CD4-positive, alpha-beta T cell treated with Interleukin-10 for 1 hour (primary cell): ENCODE data around the gene WDPCP.
"Not testable (repeated sequence)": the region's sequence is repeated elsewhere in the genome, so short reads cannot be mapped to it uniquely, and the experiment has no call there.

Experiments used
- DNase-seq: peaks from one replicate; pipeline ENCODE4 v3.0.0-alpha.2; 2020

The WDPCP gene

GRCh38 chr2:63195310-63195709 is 393.0 kb downstream of the WDPCP start:
- DNase-seq = no peak

- DNase-seq = no peak
Observed at GRCh38 chr2:63194175-63194574, 394.1 kb downstream of the WDPCP start.

- no peak for DNase-seq
Observed at GRCh38 chr2:63192889-63193774, 395.1 kb downstream of the WDPCP start.

- DNase-seq = no peak
Observed at GRCh38 chr2:63192169-63192888, 395.9 kb downstream of the WDPCP start.

- DNase-seq = peak; percentile 1
Observed at GRCh38 chr2:63189026-63189425, 399.3 kb downstream of the WDPCP start.

- no peak for DNase-seq
Observed at GRCh38 chr2:63186331-63186730, 401.9 kb downstream of the WDPCP start.

GRCh38 chr2:63163161-63163820 is 425.0 kb downstream of the WDPCP start:
- no peak for DNase-seq

GRCh38 chr2:63159262-63159661 is 429.0 kb downstream of the WDPCP start:
- DNase-seq = no peak

GRCh38 chr2:63136683-63137082 is 451.6 kb downstream of the WDPCP start:
- not testable (repeated sequence) for DNase-seq

- no peak for DNase-seq
Observed at GRCh38 chr2:63132020-63132419, 456.3 kb downstream of the WDPCP start.

- DNase-seq = no peak
Observed at GRCh38 chr2:63131196-63131595, 457.1 kb downstream of the WDPCP start.

GRCh38 chr2:63127594-63127993 is 460.7 kb downstream of the WDPCP start:
- DNase-seq = no peak

GRCh38 chr2:63124850-63125249 is 463.4 kb downstream of the WDPCP start:
- DNase-seq = no peak

- DNase-seq = no peak
Observed at GRCh38 chr2:63124218-63124617, 464.1 kb downstream of the WDPCP start.

GRCh38 chr2:63122921-63123320 is 465.4 kb downstream of the WDPCP start:
- DNase-seq = no peak

GRCh38 chr2:63121055-63121834 is 467.0 kb downstream of the WDPCP start:
- no peak for DNase-seq

- DNase-seq = no peak
Observed at GRCh38 chr2:63118821-63119220, 469.5 kb downstream of the WDPCP start.

- DNase-seq = no peak
Observed at GRCh38 chr2:63104482-63104881, 483.8 kb downstream of the WDPCP start.

GRCh38 chr2:63101954-63102353 is 486.3 kb downstream of the WDPCP start:
- no peak for DNase-seq

GRCh38 chr2:63099032-63099431 is 489.2 kb downstream of the WDPCP start:
- no peak for DNase-seq

- DNase-seq = no peak
Observed at GRCh38 chr2:63096491-63096890, 491.8 kb downstream of the WDPCP start.

- no peak for DNase-seq
Observed at GRCh38 chr2:63093502-63093901, 494.8 kb downstream of the WDPCP start.

GRCh38 chr2:63092857-63093256 is 495.4 kb downstream of the WDPCP start:
- no peak for DNase-seq
